SK-N-MC (cell line): ENCODE measurements around the gene SPTBN2.

ENCODE experiments used
- EZH2 ChIP-seq: fragments of 200-600 bp; sonication (generic); IDR thresholded peaks from one replicate; pipeline ENCODE4 v1.6.1; 2017; ENCODE audit warnings: antibody characterized with exemption
- POLR2AphosphoS5 ChIP-seq: IDR thresholded peaks from 2 replicates; pipeline ENCODE4 v1.6.1; 2012; ENCODE audit warnings: mild to moderate bottlenecking, low read depth, low read length, borderline replicate concordance

GRCh38 chr11:66694732-66695207, 34.2 kb downstream of the SPTBN2 start:
- no peak for TF ChIP-seq POLR2AphosphoS5
- TF ChIP-seq EZH2, result no peak
